HG03025 (cell line): Measurements from ENCODE around the gene ABHD3.
A peak's percentile ranks its signal among the peaks of the same experiment; 100 is the strongest.
"Not testable (repeated sequence)": the region's sequence is repeated elsewhere in the genome, so short reads cannot be mapped to it uniquely, and the experiment has no call there.

Experiments
- ATAC-seq: cut with Tn5 transposase; IDR thresholded peaks from one replicate; pipeline ENCODE4 v1.9.1; 2021; ENCODE audit warnings: mild to moderate bottlenecking, moderate library complexity; ENCODE audit not compliant: unreplicated experiment, low FRiP score

The ABHD3 gene

DNA sequence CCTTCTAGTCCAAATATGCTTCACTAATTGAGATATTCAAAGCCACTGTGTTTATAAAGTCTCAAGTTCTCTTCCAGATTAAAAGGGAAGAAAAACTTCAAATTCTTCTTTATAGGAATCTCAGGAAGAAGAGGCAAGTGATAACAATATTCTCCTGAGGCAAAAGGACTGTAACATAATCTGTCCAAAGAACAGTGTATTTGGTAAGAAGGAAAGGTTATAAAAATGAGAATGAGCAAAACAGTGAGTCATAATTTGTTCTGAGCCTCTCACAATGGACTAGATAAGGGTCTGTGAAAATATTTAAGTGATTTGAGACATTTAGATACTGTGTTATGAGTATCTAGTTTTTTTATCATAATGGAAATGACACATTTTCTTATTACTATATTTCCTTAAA lies 48.2 kb downstream of the ABHD3 start:
- no peak for ATAC-seq

DNA sequence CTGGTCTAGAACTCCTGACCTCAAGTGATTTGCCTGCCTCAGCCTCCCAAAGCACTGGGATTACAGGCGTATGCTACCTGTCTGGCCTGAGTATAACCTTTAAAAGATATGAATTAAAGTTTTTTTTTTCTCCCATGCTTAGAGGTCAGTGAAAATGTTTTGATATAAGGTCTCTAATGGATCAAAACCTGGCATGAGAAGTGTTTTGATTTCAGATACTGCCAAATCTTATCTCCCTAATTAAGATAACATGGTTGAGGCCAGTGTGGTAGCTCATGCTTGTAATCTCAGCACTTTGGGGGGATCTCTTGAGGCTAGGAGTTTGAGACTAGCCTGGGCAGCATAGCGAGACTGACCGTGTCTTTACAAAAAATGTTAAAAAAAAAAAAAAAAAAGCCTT lies 51.2 kb downstream of the ABHD3 start:
- no peak for ATAC-seq

DNA sequence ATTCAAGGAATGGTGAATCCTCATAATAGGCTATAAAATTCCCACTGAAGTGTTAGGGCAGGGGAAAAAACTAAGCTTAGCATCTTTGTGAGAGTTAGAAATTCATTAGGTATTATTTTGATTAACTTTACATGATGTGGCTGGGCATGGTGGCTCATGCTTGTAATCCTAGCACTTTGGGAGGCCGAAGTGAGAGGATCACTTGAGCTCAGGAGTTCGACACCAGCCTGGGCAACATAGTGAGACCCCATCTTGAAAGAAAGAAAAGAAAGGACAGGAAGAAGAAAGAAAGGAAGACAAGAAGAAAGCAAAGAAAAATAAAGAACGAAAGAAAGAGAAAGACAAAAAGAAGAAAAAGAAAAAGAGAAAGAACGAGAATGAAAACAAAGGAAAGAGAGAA lies 52.5 kb downstream of the ABHD3 start:
- ATAC-seq = no peak

DNA sequence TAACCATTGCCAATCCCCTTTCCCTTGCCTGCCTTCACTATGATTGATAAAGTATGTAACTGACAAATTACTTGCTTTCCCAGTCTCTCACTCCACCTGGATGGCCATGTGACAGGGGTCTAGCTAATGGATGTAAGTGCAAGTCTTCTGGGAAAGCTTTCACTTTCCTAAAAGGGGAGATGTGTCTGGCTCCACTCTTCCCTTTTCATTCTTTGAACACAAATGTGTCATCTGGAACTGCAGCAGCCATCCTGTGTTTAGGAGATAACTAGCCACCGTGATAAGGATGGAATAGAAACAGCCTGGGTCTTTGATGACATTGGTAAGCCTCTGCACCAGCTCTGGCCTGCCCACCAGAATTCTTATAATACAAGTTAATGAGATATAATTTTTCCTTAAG lies 54.3 kb downstream of the ABHD3 start:
- ATAC-seq = no peak

DNA sequence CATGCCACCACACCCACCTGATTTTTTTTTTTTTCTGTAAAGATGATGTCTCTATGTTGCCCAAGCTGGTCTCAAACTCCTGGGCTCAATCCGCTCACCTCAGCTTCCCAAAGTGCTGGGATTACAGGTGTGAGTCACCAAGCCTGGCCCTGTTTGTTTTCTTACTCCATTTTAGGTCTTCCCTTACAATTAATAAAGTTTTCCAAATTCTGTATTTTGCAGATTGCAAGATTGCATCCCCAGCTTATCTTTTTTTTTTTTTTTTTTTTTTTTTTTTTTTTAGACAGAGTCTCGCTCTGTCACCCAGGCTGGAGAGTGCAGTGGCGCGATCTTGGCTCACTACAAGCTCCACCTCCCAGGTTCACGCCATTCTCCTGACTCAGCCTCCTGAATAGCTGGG lies 64.2 kb downstream of the ABHD3 start:
- not testable (repeated sequence) for ATAC-seq

DNA sequence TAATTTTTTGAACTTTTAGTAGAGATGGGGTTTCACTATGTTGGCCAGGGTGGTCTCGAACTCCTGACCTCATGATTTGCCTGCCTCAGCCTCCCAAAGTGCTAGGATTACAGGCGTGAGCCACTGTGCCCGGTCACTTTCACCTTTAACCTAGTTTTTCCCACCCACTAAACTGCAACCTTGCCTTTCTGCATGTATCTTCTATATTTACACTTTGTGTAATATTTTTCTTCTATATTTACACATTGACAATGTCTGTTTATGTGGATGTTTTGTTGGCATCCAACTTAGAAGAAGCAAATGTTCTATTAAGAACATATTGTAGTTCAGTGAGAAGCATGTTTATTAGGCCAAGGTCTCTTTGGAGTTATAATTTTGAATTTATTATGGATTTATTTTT lies 65.8 kb downstream of the ABHD3 start:
- ATAC-seq = no peak

DNA sequence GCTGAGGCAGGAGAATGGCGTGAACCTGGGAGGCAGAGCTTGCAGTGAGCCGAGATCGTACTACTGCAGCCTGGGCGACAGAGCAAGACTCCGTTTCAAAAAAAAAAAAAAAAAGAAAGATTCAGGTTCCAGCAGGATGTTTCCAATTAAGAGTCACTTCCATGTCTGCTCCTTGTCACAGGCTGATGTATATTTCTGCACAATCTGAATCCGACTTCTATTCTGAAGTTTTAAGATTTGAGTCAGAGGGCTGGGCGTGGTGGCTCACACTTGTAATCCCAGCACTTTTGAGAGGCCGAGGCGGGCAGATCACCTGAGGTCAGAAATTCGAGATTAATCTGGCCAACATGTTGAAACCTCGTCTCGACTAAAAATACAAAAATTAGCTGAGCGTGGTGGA lies 67.8 kb downstream of the ABHD3 start:
- no peak for ATAC-seq

DNA sequence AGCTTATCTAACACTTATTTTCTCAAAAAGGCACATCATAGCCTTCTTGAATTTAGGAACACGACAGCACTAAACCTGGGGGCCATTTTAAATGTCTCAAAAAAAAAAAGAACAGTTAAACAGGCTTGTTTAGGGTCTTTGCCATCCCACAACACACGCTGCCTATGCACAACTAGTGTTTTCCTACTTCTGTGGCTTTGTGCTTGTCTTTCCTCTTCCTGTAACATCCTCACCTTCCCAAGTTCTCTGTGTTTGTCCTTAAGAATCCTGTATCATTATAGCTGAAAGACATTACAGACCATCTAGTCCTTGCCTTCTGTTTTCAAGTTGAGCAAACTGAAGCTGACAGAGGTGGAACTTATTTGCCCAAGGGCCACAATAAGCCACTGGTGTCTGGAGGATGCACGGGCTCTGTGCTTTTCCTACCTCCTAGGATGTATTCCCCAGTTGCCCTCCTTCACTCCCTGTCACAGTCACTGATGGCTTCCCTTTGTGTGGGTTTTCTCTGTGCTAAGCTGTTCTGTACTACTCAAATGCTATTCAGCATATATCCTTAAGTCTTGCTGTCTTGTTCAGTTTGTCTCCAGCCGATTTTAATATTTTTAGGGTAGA lies 69.9 kb downstream of the ABHD3 start:
- ATAC-seq = no peak

DNA sequence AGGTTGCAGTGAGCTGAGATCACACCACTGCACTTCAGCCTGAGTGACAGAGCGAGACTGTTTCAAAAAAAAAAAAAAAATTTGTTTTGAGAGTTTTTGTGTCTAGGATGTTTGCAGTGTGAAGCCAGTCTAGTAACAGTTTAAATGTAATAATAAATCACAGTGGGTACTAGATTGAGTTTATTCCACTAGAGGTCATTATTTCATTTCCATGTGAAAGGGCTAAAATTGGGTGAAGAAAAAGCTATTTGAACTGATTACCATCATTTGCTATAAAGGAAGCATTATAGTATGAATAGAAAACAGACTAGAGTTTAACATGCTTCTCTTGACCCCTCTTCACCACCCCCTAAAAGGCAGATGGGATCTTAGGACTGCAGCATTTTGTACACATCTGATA lies 72.2 kb downstream of the ABHD3 start:
- no peak for ATAC-seq

DNA sequence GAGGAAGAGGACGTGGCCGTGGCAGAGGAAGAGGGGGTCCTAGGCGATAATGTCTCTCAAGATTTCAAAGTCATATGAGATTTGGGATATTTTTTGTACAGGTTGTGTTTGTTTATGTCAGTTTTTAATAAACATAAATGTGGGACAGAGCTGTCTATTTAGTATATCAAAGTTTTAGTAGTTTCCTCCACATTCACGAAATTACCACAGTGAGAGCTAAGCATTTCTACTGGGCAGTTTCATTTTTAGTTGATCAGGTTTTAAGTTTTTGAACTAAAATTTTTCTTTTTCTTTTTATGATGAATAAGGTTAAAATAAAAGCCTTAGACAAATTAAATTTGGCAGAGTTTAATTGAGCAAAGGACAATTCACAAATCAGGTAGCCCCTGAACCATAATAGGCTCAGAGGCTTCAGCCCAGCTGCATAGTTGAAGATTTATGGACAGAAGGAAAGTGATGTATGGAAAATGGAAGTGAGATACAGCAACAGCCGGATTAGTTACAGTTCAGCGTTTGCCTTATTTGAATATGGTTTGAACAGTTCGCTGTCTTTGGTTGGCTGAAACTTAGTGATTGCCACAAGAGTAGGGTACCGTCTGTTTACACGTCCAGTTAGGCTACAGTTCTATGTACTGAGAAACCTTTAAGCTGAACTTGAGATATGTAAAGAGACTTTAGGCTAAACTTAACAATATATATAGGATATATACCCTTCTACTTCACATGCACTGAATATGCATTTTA lies 75.3 kb downstream of the ABHD3 start:
- peak; percentile 99 for ATAC-seq

DNA sequence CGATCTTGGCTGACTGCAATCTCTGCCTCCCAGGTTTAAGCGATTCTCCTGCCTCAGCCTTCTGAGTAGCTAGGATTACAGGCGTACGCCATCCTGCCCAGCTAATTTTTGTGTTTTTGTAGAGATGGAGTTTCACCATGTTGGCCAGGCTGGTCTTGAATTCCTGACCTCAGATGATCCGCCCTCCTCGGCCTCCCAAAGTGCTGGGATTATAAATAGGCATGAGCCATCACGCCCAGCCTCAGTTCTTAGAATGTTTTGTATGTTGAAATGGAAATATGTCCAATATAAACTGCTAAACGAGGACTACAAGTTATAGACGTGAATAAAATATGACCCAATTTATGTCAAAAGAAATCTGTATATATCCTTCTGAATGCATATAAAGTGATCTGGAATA lies 82.9 kb downstream of the ABHD3 start:
- not testable (repeated sequence) for ATAC-seq

DNA sequence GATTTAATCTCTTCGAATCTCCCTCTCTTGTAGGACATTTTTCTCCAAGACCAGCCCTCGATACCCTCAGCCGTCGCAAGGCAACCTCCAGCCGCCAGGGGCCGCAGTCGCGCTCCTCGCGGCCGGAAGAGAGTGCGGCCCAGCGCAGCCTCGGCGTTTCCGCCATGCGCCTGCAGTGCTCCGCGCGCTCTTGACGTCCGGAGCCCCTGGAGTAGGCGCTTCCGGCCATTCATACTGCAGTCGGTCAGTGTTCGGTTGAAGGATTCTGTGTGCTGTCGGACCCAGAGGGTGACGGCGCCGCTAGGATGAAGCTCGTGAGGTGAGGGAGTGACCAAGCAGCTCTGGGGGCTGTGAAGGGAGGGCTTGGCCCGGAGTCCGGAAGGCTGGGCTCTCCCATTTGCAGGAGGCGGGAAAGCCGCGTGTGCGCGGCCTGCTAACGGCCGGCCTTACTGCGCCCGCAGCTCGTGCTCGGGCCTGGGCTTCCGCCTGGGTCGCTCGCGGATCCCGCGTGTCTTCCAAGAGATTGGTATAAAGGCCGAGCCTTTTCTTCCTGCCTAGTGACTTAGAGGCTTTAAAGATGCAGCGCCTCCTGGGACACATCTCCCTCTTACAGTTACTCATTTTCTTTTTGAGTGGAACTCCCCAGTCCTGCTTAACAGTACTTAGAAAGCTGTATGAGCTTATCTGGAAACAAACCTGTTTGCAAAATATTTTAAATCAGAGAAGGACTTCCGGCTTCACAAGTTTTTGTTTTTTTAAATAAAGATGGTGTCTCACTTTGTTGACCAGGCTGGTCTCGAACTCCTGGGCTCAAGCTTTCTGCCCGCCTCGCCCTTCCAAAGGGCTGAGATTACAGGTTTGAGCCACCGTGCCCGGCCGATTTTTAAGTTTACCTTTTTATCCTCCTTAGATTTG lies 92.2 kb downstream of the ABHD3 start, which contains the start of gene SNRPD1:
SNRPD1 (plus strand) TSS at position 190 of the 915 bp plus-strand sequence; CDS start at position 306, 116 bp downstream.
- peak; percentile 95 for ATAC-seq

DNA sequence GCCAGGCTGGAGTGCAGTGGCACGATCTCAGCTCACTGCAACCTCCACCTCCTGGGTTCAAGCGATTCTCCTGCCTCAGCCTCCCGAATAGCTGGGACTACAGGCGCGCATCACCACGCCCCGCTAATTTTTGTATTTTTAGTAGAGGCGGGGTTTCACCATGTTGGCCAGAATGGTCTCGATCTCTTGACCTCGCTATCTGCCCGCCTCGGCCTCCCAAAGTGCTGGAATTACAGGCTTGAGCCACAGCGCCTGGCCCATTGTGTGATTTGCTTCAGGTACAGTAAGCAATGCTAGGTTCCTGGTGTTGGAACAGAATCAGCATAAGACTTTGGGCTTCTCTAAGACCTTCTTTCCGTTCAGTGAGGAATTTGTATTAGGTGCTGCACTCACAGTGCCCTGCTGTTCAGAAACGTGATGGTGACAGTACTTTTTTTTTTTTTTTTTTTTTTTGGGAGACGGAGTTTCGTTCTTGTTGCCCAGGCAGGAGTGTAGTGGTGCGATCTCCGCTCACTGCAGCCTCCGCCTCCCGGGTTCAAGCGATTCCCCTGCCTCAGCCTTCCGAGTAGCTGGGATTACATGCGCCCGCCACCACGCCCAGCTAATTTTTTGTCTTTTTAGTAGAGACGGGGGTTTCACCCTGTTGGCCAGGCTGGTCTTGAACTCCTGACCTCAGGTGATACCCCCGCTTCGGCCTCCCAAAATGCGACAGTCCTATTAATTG lies 93.0 kb downstream of the ABHD3 start:
- not testable (repeated sequence) for ATAC-seq

DNA sequence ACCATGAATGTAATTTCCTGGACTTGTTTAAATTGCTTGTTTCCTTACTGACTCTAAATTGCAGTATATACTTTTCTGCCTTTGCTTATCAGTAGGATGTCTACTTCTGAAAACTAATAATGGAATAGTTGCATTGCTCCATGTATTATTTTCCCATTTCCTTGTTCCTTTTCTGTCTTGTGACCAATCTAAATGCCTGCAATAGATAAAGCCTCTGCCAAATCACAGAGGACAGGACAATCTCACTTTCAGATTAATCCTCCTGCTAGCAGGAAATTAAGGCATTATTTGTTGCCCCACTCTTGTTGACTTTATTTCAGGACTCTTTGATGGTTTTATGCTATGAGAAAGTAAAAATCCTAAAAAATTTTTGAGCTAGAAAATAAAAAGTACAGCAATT lies 99.4 kb downstream of the ABHD3 start:
- no peak for ATAC-seq

DNA sequence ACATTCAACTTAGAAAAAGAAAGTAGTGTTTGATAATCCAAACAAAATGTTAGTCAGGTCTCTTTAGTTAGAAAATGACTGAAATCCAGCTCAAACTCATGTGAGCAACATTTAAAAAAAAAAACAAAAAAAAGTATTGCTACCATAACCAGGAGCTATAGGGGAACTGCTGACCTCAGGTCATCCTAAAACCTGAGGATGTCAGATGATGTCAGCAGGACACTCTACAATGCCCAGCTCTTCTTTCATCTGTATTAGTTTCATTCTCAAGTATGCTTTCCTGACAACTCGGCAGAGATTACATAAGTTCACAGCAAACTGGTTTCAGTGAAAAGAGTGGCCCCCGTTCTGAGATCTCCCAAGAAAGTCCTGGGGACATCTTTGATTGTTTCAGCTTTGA lies 99.9 kb downstream of the ABHD3 start:
- ATAC-seq = no peak

DNA sequence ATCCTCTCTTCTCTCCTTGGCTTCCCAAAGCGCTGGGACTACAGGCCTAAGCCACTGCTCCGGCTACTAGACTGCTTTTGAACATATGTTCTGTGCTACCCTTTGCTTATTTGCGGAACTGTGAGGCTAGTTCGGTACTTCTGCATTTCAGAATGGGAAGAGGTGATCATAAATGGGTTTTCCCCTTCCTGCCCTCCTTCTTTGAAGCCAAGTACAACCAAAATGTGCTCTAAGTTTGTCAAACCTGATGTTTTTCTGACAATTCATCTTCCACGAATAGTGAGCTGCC lies 102.3 kb downstream of the ABHD3 start:
- ATAC-seq = no peak
